Dedifferentiated amniotic fluid mesenchymal stem cell (primary cell): ENCODE measurements around the gene FOXK2.

Experiments
- DNase-seq: peaks from one replicate; pipeline ENCODE4 v3.0.0-alpha.2; 2016; ENCODE audit errors: extremely low spot score

The FOXK2 gene

DNA sequence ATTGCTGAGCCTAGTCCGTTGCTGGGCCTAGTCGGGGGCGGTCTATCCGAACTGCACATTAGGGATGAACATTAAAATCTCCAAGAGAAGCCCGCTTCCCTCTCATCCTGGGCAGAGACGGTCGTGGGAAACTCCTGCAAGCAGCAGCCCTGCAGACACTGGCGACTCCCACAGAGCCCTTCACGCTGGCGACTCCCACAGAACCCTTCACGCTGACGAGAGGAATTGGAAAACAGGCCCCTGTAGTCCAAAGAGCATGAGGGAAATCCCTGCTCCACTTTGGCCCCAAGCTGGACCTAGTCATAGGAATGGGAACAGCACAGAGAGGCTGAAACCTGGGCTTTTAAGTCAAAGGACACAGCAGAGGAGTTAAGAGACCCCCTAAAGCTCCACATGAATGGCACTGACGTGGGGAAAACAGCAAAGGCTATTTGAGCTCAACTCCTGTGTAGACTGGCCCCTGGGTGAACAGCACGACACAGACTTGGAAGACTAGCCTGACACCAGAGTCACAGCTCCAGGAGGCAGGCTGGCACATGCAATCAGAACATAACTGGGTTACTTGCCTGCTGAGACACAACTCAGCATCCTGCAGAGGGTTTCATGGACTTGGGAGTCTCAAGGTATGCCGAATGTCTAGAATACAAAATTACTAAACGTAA lies 86.5 kb downstream of the FOXK2 start:
- DNase-seq, result no peak

- DNase-seq, result no peak
Observed at GRCh38 chr17:82608816-82609215, 89.3 kb downstream of the FOXK2 start.

DNA sequence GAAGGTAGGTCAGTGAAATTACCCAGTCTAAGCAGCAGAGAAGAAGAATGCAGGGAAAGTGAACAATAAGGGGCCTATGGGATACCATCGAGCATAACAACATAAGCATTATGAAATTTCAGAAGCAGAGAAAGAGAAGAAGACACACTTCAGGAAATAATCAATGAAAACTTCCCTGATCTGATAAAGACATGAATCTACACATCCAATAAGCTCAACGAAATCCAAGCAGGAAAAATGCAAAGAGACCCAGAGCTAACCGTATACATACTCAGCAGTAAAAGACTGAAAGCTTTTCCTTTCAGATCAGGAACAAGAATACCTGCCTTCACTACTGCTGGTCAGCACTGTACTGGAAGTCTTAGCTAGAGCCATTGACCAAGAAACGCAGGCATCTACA lies 90.1 kb downstream of the FOXK2 start:
- no peak for DNase-seq

DNA sequence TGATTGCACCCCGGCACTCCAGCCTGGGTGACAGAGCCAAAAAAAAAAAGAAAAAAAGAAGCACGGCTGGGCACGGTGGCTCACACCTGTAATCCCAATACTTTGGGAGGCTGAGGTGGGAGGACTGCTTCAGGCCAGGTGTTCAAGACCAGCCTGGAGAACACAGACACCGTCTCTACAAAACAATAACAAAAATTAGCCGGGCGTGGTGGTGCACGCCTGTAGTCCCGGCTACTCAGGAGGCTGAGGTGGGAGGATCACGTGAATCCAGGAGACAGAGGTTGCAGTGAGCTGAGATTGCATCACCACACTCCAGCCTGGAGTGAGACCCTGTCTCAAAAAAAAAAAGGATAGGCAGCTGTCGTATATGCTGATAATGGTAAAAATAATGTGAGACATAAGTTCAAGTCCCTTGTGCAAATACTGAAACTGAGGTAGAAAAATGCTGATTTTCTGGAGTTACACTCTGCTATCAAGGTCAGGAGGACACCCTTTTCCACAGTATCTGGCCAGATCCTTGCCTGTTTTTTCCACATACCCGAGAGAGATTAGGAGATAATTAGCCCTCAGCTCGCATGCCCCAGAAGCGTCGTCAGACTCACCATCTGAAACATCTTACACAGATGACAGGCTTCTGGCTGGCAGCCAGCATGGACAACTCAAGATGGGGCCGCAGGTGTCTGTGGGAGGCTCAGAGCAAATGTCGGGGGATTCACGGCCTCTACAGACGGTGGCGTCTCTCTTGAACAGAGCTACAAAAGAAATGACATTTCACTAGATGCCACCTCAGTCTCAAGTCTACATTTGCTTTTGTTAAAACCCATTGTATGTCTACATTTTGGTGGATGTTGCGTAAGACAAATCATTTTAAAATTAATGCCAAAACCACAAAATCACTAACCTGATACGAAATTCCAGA lies 91.9 kb downstream of the FOXK2 start:
- DNase-seq, result no peak

DNA sequence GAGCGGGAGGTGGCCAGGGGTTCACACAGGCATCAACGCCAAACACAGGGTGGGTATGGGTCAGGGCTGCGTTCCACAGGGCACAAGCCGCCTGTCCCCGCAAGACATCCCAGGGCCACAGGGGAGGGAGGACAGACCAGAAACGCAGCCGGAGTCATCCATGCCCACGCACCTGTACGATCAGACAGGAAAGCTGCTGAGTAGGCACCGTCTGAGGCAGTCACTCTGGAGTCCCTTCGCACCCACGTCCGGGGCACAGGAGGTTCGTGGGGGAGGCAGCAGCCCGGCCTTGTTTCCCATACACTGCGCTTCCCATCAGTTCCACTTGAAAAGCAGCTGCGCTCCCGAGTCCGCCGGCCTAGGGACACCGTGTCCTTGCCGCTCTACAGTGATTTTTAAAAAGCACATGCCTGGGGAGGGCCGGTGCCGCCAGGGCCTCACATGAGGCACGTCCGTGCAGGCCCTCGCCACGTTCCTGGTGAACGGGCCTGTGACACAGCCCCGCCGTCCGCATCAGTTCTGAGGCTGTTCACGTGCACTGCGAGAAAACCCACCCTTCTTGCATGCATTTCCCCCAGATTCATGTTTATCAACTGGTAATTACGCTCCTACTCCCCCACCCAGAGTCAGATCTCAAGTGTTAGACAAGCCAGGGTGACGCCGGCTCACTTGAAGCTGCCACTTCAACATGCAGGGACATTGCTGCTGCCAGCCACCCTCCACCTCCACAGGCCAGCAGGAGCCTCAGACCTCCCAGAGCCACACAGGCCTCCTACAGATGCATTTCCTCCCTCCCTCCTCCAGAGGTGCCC lies 94.0 kb downstream of the FOXK2 start:
- DNase-seq, result no peak

DNA sequence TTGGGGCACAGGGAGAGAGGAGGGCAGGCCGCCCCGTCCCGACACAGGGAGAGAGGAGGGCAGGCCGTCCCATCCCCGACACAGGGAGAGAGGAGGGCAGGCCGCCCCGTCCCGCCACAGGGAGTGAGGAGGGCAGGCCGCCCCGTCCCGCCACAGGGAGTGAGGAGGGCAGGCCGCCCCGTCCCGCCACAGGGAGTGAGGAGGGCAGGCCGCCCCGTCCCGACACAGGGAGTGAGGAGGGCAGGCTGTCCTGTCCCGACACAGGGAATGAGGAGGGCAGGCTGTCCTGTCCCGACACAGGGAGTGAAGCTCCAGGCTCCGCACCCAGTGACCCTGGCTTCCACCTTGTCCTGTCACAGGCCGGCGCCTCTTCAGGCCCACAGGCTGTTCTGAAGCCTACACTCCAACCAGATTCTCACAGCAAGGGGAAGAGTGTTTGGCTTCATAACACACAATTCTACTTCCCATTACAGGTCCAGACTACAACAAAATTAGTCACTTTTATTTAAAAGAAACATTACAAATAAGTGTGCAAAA lies 94.6 kb downstream of the FOXK2 start:
- no peak for DNase-seq

DNA sequence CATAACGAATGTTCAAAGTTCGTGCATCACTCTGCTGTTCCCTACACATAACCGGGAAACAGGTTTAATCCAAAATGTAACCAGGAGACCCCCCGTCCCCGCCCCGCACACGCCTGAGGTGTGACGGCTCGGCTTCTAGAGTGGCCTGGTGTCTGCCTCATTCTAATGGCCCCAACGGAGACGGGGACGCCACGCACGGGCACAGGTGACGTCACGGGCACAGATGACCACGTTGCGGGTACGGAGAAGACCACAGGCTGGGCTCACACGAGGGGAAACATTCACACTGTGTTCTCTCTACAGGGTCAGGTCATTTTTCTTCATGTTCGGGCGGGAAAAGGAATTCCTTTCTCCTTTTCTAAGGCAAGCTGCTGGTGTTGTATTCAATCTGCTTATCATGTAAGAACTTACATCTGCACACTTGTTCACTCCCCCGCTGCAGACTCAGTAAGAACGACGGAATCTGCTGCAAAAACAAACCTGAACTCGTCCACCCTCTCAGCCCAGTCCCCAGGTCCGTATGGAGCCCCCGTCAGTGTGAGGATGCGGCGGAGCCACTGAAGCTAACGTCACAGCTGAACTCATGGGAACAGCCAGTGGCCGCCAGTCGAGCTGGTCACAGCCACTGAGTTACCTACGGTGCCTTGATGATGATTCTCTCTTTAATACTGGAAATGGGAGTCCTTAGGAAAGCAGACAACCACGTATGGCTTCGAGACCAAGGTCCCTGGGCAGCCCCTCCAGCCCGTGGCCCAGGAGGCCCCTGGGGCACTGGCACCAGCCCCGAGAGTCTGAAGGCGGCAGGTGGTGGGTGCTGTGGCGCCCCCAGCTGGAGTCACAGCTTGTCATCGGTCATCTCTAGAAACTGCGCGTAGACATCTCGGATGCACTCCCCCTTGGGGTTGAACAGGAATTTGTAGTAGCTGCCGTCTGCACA lies 95.8 kb downstream of the FOXK2 start:
- no peak for DNase-seq

- DNase-seq, result no peak
Observed at GRCh38 chr17:82616021-82616711, 96.6 kb downstream of the FOXK2 start.

GRCh38 chr17:82619211-82619610 lies 99.7 kb downstream of the FOXK2 start:
- no peak for DNase-seq

GRCh38 chr17:82619641-82620040 lies 100.1 kb downstream of the FOXK2 start:
- DNase-seq, result no peak

- no peak for DNase-seq
Observed at GRCh38 chr17:82623707-82624106, 104.2 kb downstream of the FOXK2 start.

GRCh38 chr17:82627405-82627804 lies 107.9 kb downstream of the FOXK2 start:
- no peak for DNase-seq

DNA sequence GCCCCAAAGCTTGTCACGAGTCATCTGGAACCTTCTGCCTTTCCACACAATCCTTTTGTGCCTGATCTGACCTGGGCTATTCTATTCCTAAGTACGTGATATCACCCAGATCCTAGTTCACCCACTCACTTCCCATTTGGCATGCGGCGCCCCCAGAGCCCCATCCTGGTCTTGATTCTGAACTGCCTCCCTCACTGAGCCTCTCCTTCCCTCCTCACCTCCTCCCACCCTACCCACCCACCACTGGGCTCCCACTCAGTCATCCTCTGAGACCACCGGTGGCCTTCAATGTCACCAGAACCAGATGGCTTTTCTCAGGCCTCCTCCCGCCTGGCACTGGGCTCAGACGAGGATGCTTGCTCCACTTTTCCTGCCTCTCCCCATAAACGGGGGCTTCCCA lies 110.2 kb downstream of the FOXK2 start:
- no peak for DNase-seq

- no peak for DNase-seq
Observed at GRCh38 chr17:82630212-82630611, 110.7 kb downstream of the FOXK2 start.

- no peak for DNase-seq
Observed at GRCh38 chr17:82631544-82631943, 112.0 kb downstream of the FOXK2 start.

- DNase-seq, result no peak
Observed at GRCh38 chr17:82632451-82632850, 112.9 kb downstream of the FOXK2 start.

DNA sequence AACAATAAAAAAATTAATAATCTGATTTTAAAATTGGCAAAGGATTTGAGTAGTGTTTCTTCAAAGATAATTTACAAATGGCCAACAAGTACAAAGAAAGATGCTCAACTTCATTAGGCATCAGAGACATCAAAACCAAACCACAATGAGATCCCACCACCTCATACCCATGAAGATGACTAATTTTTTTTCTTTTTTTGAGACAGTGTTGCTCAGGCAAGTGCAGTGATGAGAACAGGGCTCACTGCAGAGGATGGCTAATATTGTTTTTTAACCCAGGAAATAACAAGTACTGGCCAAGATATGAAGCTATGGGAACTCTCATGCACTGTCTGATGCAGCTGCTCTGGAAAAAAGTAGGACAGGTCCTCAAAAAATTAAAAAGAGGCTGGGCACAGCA lies 113.8 kb downstream of the FOXK2 start:
- DNase-seq, result no peak

- no peak for DNase-seq
Observed at GRCh38 chr17:82636626-82637598, 117.4 kb downstream of the FOXK2 start.

DNA sequence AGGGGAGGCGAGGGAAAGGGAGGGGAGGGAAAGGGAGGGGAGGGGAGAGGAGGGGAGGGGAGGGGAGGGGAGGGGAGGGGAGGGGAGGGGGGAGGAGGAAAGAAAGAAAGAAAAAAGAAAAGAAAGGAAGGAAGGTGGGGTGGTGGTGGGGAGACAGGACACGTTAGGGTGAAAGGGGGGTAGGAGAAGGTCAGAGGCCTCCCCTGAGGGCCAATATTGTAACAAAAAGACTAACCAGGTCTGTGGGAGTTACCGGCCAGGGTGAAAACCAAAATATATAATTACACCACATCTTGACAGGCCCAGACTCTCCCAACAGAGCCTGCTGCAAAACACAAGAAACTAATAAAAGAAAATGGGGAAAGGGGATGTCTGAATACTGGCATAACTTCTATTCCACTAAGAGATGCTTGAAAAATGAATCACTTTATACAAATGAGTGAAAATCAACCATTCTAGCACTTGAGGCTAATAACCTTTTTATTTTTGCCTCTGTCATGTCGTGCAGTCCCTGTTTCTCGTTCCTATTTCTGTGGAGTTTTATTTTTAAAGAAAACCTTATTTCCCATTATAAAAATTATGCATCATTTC lies 118.7 kb downstream of the FOXK2 start:
- DNase-seq, result no peak
